Measurements from ENCODE around the gene SPC24. TPM values are rescaled to one million over a fixed set of nuclear protein-coding genes. Genes with fewer than 3 reads are reported as not detected.

The SPC24 gene
- polyA plus RNA-seq, 3 donors from 2014 or later = 0.08 to 0.96 TPM; not detected in 1

- H3K4me1 Mint-ChIP-seq = peaks cover 6 to 9% of the 10 kb centered on the region in 2 donors
- peaks cover 0 to 3% (median 0%) of the 10 kb centered on the region in 3 donors for H3K27me3 Mint-ChIP-seq (ENCODE audit: low read depth in 3 of 3)
- H3K9me3 Mint-ChIP-seq = no peaks in the 10 kb centered on the region
- H3K36me3 Mint-ChIP-seq = no peaks in the 10 kb centered on the region
- H3K27ac Mint-ChIP-seq = peak within 1 kb of the TSS in 4 of 6 donors; percentile 28 to 85 (median 46)
- DNase-seq = peak; percentile 78 to 84 (median 81)
- peak within 1 kb of the TSS; percentile 80 to 90 (median 85) for H3K4me3 Mint-ChIP-seq
Measured at GRCh38 chr19:11197291-11198174, 42.0 kb upstream of the SPC24 start, which contains the start of gene KANK2. TSS of gene KANK2 (minus strand) at chr19:11197545. CDS start at chr19:11194511, 3,034 bp downstream.

- Mint-ChIP-seq H3K4me1 (peaks cover 6 to 9% of the 10 kb centered on the region in 2 donors), H3K36me3 (no peaks in the 10 kb centered on the region), H3K9me3 (no peaks in the 10 kb centered on the region), H3K4me3 (peak overlapping the region; percentile 60 to 78 (median 70)), H3K27me3 (ENCODE audit: low read depth in 3 of 3) (peaks cover 0 to 3% (median 0%) of the 10 kb centered on the region in 3 donors), H3K27ac (peak overlapping the region in 1 of 6 donors; percentile 55)
- DNase-seq = no peak
Measured at GRCh38 chr19:11196406-11197287, 41.1 kb upstream of the SPC24 start.

- DNase-seq = no peak
- Mint-ChIP-seq H3K36me3 (no peaks in the 10 kb centered on the region), H3K9me3 (no peaks in the 10 kb centered on the region), H3K4me3 (peak overlapping the region in 4 of 5 donors; percentile 42 to 67 (median 47)), H3K27me3 (ENCODE audit: low read depth in 3 of 3) (peaks cover 0 to 3% (median 0%) of the 10 kb centered on the region in 3 donors), H3K27ac (no peak overlapping the region), H3K4me1 (peaks cover 6 to 9% of the 10 kb centered on the region in 2 donors)
Measured at GRCh38 chr19:11195681-11196080, 40.1 kb upstream of the SPC24 start.

GRCh38 chr19:11194656-11195558 is 39.3 kb upstream of the SPC24 start:
- no peaks in the 10 kb centered on the region for H3K9me3 Mint-ChIP-seq
- peaks cover 6 to 9% of the 10 kb centered on the region in 2 donors for H3K4me1 Mint-ChIP-seq
- DNase-seq = no peak
- H3K4me3 Mint-ChIP-seq = no peak overlapping the region
- no peak overlapping the region for H3K27ac Mint-ChIP-seq
- H3K27me3 Mint-ChIP-seq (ENCODE audit: low read depth in 3 of 3) = peaks cover 0 to 3% (median 0%) of the 10 kb centered on the region in 3 donors
- H3K36me3 Mint-ChIP-seq = no peaks in the 10 kb centered on the region

- DNase-seq = no peak
- Mint-ChIP-seq H3K4me3 (no peak overlapping the region), H3K36me3 (no peaks in the 10 kb centered on the region), H3K4me1 (peaks cover 6 to 9% of the 10 kb centered on the region in 2 donors), H3K27ac (no peak overlapping the region), H3K27me3 (ENCODE audit: low read depth in 3 of 3) (peaks cover 0 to 3% (median 0%) of the 10 kb centered on the region in 3 donors), H3K9me3 (no peaks in the 10 kb centered on the region)
Measured at GRCh38 chr19:11194173-11194572, 38.6 kb upstream of the SPC24 start.

GRCh38 chr19:11192957-11193939 is 37.7 kb upstream of the SPC24 start:
- Mint-ChIP-seq H3K9me3 (no peaks in the 10 kb centered on the region), H3K36me3 (no peaks in the 10 kb centered on the region), H3K27ac (no peak overlapping the region), H3K27me3 (ENCODE audit: low read depth in 3 of 3) (peaks cover 0 to 3% (median 0%) of the 10 kb centered on the region in 3 donors), H3K4me1 (peaks cover 6 to 9% of the 10 kb centered on the region in 2 donors), H3K4me3 (no peak overlapping the region)
- DNase-seq = no peak

- Mint-ChIP-seq H3K4me3 (no peak overlapping the region), H3K9me3 (no peaks in the 10 kb centered on the region), H3K4me1 (peaks cover 0 to 5% of the 10 kb centered on the region in 2 donors), H3K27ac (no peak overlapping the region), H3K27me3 (ENCODE audit: low read depth in 3 of 3) (no peaks in the 10 kb centered on the region), H3K36me3 (no peaks in the 10 kb centered on the region)
- DNase-seq = no peak
Measured at GRCh38 chr19:11191934-11192333, 36.4 kb upstream of the SPC24 start.

- Mint-ChIP-seq H3K4me1 (peaks cover 0 to 2% of the 10 kb centered on the region in 2 donors), H3K9me3 (no peaks in the 10 kb centered on the region), H3K27me3 (ENCODE audit: low read depth in 3 of 3) (no peaks in the 10 kb centered on the region), H3K36me3 (no peaks in the 10 kb centered on the region), H3K27ac (no peak overlapping the region), H3K4me3 (no peak overlapping the region)
- DNase-seq = no peak
Measured at GRCh38 chr19:11191273-11191755, 35.7 kb upstream of the SPC24 start.

GRCh38 chr19:11190501-11190900 is 34.9 kb upstream of the SPC24 start:
- Mint-ChIP-seq H3K9me3 (no peaks in the 10 kb centered on the region), H3K27me3 (ENCODE audit: low read depth in 3 of 3) (no peaks in the 10 kb centered on the region), H3K4me3 (no peak overlapping the region), H3K27ac (no peak overlapping the region), H3K4me1 (no peaks in the 10 kb centered on the region), H3K36me3 (no peaks in the 10 kb centered on the region)
- no peak for DNase-seq

- Mint-ChIP-seq H3K4me1 (no peaks in the 10 kb centered on the region), H3K36me3 (no peaks in the 10 kb centered on the region), H3K4me3 (no peak overlapping the region), H3K9me3 (no peaks in the 10 kb centered on the region), H3K27ac (no peak overlapping the region), H3K27me3 (ENCODE audit: low read depth in 3 of 3) (no peaks in the 10 kb centered on the region)
- DNase-seq = no peak
Measured at GRCh38 chr19:11187441-11187840, 31.9 kb upstream of the SPC24 start.

GRCh38 chr19:11182994-11183393 is 27.4 kb upstream of the SPC24 start:
- Mint-ChIP-seq H3K27ac (no peak overlapping the region), H3K4me1 (no peaks in the 10 kb centered on the region)

GRCh38 chr19:11181488-11181887 is 25.9 kb upstream of the SPC24 start:
- no peaks in the 10 kb centered on the region for H3K9me3 Mint-ChIP-seq
- no peaks in the 10 kb centered on the region for H3K27me3 Mint-ChIP-seq (ENCODE audit: low read depth in 3 of 3)
- no peaks in the 10 kb centered on the region for H3K4me1 Mint-ChIP-seq
- H3K36me3 Mint-ChIP-seq = no peaks in the 10 kb centered on the region
- no peak overlapping the region for H3K4me3 Mint-ChIP-seq
- H3K27ac Mint-ChIP-seq = no peak overlapping the region
- DNase-seq = no peak

More at GRCh38 chr19:11182994-11183393, 27.4 kb upstream of the SPC24 start:
- no peak overlapping the region for H3K4me3 Mint-ChIP-seq
- no peak for DNase-seq
- H3K27me3 Mint-ChIP-seq (ENCODE audit: low read depth in 3 of 3) = no peaks in the 10 kb centered on the region
- no peaks in the 10 kb centered on the region for H3K36me3 Mint-ChIP-seq
- no peaks in the 10 kb centered on the region for H3K9me3 Mint-ChIP-seq

Measured in immature natural killer cell (primary cell).